Activated CD4-positive, alpha-beta T cell treated with anti-CD3 and anti-CD28 coated beads for 48 hours (primary cell): ENCODE measurements around the gene NAGLU.
"Not testable (repeated sequence)": the region's sequence is repeated elsewhere in the genome, so short reads cannot be mapped to it uniquely, and the experiment has no call there.

Experiments
- DNase-seq: peaks from one replicate; pipeline ENCODE4 v3.0.0-alpha.2; 2020

Gene NAGLU

DNA sequence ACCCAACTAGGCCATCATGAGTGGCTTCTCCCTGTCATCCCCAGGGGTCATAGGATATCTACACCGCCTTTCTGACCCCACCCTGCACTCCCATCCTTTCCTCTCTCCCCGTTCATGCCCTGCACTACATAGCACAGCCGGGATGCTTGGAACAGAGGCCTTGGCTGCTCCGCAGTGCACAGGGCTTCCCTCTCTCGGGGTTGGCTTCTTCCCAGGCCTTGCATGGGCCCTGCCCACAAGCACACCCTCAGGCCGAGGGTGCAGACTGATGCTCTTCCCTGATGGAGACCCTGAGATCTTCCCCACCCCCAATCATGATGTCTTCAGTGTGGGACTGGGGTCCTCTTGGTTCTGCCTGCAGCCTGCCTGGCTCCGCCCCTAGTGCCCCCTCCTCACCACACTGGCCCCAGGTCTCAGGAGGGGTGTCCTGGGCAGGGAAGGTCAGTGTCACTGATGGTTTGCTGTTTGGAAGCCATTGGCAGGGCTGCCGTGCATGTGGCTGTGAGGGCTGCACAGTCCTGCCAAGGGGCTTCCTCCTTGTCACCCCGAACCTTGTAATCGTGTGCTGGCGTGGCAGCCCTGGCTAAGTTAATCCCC lies 14.3 kb upstream of the NAGLU start:
- DNase-seq: no peak

DNA sequence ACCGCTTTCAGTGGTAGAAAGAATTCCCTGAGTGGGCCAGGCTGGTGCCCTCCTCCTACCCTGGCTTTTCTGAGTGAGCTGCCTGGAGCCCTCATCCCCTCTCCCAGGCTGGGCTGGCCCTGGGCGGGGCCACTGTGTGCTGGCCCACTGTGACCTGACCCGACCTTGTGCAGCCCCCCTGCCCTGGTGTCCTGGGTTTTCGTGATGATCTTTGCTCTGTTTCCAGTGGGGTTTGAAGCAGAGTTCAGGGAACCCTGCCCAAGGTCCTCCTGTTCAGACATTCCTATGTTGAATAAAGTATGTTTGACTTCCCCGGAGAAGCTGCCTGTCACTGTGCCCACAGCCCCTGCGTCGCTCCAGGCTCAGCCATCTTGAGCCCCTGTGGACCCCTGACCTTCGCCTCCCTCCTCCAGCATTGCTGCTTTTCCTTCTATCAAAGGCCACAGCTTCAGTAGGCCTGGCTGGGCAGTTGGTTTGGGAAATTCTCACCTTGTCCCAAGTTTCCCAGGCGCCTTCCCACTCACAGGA lies 13.7 kb upstream of the NAGLU start:
- no peak for DNase-seq

DNA sequence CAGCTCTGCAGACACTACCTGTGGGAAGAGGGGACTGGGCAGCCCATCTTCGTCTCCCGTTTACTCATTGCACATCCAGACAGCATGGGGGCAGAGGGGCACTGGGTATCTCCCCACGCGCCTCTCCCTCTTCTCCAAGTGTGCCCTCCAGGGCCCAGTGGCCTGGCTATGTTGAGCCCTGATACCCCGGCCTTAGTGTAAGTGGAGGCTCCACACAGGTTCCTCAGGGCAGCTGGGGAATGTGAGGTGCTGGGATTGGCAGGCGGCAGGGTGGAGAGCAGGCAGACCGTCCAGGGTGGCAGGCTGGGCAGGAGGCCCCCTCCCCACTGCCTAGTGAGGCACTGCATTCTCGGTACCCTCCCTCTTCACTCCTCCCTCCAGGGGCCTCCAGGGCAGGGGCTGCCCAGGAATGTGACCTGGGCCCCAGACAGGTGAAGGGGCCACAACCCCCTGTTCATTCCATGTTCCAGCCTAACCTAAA lies 13.2 kb upstream of the NAGLU start:
- no peak for DNase-seq

DNA sequence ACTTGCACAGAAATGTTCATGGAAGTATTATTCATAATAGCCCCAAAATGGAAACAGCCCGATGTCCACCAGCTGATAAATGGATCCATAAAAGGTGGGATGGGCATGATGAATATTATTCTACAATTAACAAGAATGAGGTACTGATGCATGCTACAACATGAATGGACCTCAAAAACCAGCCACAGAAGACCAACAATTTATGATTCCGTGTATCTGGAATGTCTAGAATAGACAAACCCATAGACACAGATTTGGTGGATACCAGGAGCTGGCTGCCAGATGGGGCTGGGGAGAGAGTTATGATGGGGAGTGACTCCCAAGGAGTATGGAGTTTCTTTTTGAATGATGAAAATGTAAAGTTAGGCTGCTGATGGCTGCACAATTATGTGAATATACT lies 10.8 kb upstream of the NAGLU start:
- DNase-seq: no peak

DNA sequence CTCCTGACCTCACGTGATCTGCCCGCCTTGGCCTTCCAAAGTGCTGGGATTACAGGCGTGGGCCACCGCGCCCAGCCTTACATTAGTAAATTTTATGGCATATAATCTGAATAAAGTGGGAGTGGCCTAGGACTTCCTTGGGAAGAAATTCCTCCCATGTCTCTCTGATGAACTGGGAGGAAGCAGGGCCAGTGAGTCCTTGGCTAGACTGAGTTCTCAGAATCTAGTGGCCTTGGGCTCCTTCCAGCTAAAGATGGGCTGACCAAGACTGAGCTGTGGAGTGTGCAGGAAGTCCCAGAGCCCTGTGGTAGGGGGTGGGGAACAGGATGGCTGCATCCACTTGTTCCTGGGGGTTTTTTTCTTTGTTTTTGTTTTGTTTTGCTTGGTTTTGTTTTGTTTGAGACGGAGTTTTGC lies 10.0 kb upstream of the NAGLU start:
- no peak for DNase-seq

DNA sequence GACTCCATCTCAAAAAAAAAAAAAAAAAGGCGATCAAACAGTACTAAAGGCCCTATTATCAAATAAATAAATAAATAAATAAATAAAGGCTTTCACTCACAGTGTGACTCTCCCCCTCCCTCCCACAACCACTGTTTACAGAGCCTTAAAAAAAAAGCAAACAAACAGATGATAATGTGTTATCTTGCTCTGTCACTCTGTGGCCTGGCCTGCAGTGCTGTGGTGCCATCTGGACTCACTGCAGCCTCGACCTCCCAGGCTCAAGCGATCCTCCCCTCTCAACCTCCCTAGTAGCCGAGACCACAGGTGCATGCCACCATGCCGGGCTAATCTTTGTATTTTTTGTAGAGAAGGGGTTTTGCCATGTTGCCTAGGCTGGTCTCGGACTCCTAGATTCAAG lies 8.1 kb upstream of the NAGLU start:
- DNase-seq: no peak

DNA sequence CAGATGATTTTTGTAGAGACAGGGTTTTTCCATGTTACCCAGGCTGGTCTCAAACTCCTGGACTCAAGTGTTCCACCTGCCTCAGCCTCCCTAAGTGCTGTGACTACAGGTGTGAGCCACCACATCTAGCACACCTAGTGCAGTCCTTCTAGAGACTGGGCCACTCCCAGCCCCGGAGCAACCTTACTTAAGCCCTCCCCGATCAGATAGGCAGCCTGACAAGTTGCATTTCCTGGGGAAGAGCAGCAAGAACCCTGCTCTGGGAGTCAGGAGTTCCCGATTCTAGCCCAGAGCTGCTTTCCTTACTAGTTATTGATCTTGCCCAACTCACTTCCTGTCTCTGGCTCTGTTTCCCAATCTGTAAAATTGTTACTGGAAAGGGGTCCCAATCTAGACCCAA lies 7.0 kb upstream of the NAGLU start:
- no peak for DNase-seq

DNA sequence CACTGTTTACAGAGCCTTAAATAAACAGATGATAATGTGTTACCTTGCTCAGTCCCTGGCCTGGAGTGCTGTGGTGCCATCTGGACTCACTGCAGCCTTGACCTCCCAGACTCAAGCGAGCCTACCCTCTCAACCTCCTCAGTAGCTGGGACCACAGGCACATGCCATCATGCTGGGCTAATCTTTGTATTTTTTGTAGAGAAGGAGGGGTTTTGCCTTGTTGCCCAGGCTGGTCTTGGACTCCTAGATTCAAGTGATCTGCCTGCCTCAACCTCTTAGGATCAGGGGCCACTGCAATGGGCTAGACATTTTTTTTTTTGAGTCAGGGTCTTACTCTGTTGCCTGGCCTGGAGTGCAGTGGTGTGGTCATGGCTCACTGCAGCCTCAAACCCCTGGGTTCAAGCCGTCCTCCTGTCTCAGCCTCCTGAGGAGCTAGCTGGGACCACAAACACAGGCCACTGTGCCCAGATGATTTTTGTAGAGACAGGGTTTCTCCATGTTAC lies 5.0 kb upstream of the NAGLU start:
- DNase-seq: no peak

DNA sequence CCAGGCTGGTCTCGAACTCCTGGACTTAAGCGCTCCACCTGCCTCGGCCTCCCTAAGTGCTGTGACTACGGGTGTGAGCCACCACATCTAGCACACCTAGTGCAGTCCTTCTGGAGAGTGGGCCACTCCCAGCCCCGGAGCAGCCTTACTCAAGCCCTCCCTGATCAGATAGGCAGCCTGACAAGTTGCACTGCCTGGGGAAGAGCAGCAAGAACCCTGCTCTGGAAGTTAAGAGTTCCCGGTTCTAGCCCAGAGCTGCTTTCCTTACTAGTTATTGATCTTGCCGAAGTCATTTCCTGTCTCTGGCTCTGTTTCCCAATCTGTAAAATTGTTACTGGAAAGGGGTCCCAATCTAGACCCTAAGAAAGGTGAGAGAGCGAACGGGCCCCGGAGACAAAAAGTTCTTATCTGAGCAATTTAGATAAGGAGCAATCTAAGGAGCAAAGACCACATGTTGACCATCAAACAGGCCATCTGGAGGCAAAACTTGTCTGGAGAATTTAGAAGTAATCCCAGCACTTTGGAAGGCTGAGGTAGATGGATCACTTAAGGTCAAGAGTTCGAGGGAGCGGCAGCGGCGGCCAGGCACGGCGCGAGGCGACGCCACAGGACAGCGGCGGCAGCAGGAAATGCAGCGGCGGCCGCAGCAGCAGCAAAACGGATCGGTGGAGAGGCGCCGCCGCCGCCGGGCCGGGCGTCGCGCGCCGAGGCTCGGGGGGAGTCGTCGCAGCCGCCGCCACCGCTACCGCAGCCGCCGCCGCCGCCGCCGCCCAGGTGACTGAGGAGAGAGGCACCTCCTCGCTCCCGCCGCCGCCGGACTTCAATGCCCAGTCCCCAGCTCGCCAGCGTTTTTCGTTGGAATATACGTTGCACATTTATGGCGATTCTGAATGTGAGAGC lies 4.3 kb upstream of the NAGLU start:
- DNase-seq: peak; percentile 62

DNA sequence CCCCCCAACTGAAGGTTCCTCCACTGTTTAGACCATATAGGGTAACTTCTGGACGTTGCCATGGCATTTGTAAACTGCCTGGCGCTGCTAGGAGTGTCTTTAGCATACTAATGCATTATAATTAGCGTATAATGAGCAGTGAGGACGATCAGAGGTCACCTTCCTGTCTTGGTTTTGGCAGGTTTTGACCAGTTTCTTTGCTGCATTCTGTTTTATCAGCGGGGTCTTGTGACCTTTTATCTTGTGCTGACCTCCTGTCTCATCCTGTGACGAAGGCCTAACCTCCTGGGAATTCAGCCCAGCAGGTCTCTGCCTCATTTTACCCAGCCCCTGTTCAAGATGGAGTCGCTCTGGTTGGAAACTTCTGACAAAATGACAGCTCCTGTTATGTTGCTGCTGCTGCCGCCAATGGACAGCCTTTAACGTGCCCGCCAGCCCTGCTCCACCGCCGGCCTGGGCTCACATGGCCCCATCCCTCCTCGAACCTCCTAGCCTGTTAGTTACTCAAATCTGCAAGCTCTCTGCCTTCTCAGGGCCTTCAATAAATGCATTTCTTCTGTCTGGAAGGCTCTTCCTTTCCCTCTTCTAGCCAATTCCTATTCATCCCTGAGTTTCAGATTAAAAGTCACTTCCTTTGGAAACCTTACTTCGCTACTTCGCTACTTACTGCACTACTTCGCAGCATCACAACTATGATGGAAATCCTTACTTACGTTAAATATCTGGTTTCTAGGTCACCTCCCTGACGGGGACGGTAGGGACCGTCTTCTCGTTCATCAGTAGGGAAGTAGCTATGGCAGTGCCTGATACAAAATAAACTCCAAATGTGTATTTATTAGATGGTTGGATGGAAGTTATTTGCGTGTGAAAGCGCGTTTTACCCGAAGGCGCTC lies 640 bp upstream of the NAGLU start:
- DNase-seq: no peak

DNA sequence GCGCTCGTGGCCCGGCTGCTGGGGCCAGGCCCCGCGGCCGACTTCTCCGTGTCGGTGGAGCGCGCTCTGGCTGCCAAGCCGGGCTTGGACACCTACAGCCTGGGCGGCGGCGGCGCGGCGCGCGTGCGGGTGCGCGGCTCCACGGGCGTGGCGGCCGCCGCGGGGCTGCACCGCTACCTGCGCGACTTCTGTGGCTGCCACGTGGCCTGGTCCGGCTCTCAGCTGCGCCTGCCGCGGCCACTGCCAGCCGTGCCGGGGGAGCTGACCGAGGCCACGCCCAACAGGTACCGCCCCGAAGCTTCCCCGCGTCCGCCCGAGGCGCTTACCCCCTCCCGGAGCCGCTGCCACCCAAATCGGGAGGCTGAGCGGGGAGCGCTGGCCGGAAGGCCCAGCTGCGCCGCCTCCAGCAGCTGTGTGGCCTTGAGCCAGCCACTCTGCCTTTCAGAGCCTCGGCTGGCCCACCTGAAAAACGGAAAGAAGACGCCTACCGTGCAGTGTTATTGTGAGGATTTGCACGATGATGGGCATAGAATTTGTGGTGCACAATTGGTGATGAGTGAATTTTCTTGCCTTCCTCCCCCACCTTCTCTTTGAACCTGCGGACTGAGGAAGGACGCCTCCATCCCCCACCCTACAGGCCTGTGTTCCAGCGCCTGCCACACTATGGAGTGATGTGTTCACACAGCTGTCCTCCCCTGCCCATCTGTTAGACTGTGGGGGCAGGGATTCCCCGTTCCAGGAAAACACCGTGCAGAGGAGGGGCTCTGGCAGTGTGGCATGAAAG lies 523 bp downstream of the NAGLU start:
- DNase-seq: peak; percentile 83

DNA sequence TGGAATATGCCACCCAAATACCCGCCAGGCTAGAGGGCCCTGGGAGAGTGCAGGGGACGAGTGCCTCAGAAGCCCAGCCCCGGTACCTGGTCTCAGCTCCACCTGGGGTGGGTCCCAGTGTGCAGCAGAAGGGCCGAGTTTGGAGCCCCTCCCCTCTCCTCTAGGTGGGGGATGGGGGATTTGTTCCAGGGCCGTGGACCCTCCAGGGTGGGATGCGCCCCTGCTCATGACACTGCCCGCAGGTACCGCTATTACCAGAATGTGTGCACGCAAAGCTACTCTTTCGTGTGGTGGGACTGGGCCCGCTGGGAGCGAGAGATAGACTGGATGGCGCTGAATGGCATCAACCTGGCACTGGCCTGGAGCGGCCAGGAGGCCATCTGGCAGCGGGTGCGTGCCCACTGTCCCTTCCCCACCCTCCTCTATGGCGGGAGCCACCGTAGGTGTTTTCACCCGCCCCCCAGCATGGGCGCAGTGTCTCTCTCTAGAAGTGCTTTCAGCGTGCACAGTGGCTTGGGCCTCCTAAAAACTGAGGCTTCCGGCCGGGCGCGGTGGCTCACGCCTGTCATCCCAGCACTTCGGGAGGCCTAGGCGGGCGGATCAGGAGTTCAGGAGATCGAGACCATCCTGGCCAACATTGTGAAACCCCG lies 1.2 kb downstream of the NAGLU start:
- DNase-seq: no peak

DNA sequence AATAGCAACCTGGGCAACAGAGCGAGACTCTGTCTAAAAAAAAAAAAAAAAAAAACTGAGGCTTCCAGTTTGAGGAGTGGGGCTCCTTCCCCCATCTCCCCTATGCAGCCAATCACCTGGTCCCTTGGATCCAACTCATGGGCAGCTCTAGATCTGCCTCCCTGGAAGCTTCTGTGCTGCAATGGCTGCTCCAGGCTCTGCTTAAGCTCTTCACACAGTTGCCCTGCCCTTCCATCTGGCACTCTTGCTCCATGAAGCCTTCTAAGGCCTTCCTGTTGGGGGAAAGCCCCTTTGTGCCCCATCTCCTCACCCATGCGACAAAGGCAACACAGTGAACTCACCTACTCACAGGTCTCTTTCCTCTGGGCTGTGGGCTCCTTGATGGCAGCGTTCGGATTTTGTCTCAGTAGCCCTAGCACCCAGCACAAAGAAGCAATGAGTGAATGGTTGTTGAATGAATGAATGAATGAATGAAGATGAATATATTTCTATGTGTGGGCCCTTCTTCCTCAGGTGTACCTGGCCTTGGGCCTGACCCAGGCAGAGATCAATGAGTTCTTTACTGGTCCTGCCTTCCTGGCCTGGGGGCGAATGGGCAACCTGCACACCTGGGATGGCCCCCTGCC lies 1.9 kb downstream of the NAGLU start:
- no peak for DNase-seq

DNA sequence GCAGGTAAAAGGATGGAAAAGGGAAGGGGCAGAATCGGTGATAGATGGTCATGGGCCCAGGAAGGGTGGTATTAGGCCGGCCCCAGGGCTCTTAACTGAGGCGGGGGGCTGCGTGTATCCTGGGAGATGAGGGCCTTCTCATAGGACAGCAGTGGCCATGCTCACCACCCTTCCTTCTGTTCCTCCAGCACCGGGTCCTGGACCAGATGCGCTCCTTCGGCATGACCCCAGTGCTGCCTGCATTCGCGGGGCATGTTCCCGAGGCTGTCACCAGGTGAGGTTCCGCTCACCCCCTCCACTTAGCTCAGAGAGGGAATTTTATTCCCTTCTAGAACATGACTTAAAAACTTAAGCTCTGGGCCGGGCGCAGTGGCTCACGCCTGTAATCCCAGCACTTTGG lies 2.4 kb downstream of the NAGLU start:
- DNase-seq: no peak

DNA sequence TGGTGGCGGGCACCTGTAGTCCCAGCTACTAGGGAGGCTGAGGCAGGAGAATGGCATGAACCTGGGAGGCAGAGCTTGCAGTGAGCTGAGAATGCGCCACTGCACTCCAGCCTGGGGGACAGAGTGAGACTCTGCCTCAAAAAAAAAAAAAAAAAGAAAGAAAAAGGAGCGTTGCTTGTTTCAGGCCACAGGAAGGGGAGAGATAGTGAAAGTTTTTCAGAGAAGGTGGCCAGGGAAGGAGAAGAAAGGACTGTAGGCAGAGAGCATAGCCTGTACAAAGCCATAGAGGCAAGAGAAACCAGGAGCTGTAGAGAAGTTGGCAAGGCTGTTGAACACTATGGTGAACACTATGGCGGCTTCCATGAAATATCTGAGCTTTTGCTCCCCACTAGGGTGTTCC lies 4.5 kb downstream of the NAGLU start:
- not testable (repeated sequence) for DNase-seq

DNA sequence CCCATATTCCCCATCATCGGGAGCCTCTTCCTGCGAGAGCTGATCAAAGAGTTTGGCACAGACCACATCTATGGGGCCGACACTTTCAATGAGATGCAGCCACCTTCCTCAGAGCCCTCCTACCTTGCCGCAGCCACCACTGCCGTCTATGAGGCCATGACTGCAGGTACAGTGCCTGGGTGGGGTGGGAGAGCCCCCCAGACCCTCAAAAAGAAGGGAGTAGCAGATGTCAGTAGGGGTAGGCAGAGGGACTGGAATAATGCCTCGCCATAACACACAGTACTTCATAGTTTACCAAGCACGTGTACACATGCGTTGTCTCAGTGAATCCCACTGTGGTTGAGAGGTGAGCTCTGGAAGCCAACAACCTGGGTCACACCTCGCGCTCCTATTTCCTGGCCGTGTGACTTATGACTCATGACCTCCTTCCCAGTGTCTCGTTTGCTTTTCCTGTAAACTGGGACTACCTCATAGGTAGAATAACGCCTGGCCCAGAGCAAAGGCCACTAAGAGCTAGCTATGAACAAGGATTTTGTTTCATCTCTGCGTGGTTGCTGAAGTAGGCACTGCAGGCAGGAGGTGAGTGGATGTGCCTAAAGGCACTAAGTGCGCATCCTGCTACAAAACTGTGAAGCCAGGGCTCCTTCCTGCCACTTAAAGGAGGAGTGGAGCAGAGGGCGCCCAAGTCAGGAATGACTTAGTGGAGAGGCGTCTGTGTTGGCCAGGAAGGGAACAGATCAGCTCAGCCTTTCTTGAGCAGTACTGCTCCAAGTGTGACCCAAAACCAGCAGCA lies 5.2 kb downstream of the NAGLU start:
- DNase-seq: peak; percentile 24

DNA sequence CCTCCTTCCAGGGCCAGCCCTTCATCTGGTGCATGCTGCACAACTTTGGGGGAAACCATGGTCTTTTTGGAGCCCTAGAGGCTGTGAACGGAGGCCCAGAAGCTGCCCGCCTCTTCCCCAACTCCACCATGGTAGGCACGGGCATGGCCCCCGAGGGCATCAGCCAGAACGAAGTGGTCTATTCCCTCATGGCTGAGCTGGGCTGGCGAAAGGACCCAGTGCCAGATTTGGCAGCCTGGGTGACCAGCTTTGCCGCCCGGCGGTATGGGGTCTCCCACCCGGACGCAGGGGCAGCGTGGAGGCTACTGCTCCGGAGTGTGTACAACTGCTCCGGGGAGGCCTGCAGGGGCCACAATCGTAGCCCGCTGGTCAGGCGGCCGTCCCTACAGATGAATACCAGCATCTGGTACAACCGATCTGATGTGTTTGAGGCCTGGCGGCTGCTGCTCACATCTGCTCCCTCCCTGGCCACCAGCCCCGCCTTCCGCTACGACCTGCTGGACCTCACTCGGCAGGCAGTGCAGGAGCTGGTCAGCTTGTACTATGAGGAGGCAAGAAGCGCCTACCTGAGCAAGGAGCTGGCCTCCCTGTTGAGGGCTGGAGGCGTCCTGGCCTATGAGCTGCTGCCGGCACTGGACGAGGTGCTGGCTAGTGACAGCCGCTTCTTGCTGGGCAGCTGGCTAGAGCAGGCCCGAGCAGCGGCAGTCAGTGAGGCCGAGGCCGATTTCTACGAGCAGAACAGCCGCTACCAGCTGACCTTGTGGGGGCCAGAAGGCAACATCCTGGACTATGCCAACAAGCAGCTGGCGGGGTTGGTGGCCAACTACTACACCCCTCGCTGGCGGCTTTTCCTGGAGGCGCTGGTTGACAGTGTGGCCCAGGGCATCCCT lies 7.4 kb downstream of the NAGLU start:
- no peak for DNase-seq

DNA sequence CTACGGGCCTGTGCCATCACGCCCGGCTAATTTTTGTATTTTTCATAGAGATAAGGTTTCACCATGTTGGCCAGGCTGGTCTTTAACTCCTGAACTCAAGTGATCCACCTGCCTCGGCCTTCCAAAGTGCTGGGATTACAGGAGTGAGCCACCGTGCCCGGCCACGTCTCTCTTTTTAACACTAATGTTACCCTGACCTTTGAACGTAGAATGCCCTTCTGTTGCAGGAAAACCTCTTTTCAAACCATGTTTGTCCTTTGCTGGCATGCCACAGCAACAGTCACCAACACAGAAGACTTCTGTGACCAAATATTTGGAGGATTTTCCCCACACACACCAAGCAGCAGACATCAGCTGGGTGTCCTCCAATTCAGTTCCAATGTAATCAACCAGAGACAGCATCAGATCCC lies 8.8 kb downstream of the NAGLU start:
- no peak for DNase-seq
